ENCODE data around the gene AARS2.

The AARS2 gene

DNA sequence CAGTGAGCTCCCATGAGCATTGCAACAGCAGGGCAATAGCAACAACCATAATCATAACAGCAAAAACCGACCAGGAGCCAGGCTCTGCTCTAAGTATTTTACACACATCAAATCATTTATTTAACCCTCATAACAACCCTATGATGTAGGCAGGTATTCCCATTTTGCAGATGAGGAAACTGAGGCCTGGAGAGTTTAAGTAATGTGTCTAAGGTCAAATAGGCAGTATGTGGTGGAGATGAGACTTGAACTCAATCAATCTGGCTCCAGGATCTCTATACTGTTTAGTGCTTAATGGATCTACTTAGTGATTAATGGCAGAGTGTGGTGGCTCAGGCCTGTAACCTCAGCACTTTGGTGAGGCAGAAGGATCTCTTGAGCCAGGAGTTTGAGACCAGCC, 39.5 kb downstream of the AARS2 start:
- no peaks in the 10 kb centered on the region for H3K36me3 ChIP-seq (ENCODE audit: control insufficient read depth, low read length)
- peaks cover 9% of the 10 kb centered on the region for H3F3A ChIP-seq (ENCODE audit: control insufficient read depth, insufficient read depth)
- no peak overlapping the region for H3K4me3 ChIP-seq (ENCODE audit: low read length)
- H4K20me1 ChIP-seq (ENCODE audit: control insufficient read depth, insufficient read depth, low read depth, low read length): no peaks in the 10 kb centered on the region
- H3K9me3 ChIP-seq (ENCODE audit: control insufficient read depth, insufficient read depth, low read length): no peaks in the 10 kb centered on the region
- H3K4me1 ChIP-seq (ENCODE audit: control insufficient read depth, low read length): peaks cover 11% of the 10 kb centered on the region
- no peak overlapping the region for H3K27ac ChIP-seq (ENCODE audit: low read depth, low read length)
- TF ChIP-seq, protein P1, sequence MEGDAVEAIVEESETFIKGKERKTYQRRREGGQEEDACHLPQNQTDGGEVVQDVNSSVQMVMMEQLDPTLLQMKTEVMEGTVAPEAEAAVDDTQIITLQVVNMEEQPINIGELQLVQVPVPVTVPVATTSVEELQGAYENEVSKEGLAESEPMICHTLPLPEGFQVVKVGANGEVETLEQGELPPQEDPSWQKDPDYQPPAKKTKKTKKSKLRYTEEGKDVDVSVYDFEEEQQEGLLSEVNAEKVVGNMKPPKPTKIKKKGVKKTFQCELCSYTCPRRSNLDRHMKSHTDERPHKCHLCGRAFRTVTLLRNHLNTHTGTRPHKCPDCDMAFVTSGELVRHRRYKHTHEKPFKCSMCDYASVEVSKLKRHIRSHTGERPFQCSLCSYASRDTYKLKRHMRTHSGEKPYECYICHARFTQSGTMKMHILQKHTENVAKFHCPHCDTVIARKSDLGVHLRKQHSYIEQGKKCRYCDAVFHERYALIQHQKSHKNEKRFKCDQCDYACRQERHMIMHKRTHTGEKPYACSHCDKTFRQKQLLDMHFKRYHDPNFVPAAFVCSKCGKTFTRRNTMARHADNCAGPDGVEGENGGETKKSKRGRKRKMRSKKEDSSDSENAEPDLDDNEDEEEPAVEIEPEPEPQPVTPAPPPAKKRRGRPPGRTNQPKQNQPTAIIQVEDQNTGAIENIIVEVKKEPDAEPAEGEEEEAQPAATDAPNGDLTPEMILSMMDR (IDR thresholded peaks at IDR 0.05; ENCODE audit: low read depth, low read length, poor library complexity, severe bottlenecking): no peak
- TF ChIP-seq EZH2phosphoT487 (IDR thresholded peaks at IDR 0.05; ENCODE audit: borderline replicate concordance, low read length): no peak
- peaks cover 58% of the 10 kb centered on the region for H3K27me3 ChIP-seq (ENCODE audit: control insufficient read depth, low read length)
- no peak overlapping the region for H3K4me2 ChIP-seq (ENCODE audit: low read length)
- H3K79me2 ChIP-seq (ENCODE audit: control insufficient read depth, low read length): no peaks in the 10 kb centered on the region
- H3K9me2 ChIP-seq (replicated peaks; ENCODE audit: control insufficient read depth, low read length): no peaks in the 10 kb centered on the region

DNA sequence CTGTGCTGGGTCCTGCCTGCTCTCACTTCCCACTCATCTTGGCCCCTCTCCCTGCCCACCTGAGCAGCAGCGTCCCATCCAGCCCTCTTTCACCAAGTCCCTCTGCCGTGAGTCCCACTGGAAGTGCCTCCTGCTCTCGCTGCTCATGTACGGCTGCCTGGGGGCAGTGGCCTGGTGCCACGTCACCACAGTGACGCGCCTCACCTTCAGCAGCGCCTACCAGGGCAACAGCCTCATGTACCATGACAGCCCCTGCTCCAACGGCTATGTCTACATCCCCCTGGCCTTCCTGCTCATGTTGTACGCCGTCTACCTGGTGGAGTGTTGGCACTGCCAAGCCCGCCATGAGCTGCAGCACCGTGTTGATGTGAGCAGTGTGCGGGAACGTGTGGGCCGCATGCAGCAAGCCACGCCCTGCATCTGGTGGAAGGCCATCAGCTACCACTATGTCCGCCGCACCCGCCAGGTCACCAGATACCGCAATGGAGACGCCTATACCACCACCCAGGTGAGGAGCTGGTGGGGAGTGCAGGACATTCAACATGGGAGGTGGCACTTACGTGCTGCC, 40.1 kb downstream of the AARS2 start:
- Histone ChIP-seq H4K20me1 (ENCODE audit: control insufficient read depth, insufficient read depth, low read depth, low read length) (no peaks in the 10 kb centered on the region), H3K27me3 (ENCODE audit: control insufficient read depth, low read length) (peaks cover 64% of the 10 kb centered on the region), H3K4me2 (ENCODE audit: low read length) (no peak overlapping the region), H3K4me1 (ENCODE audit: control insufficient read depth, low read length) (peaks cover 17% of the 10 kb centered on the region), H3K36me3 (ENCODE audit: control insufficient read depth, low read length) (no peaks in the 10 kb centered on the region), H3K9me3 (ENCODE audit: control insufficient read depth, insufficient read depth, low read length) (no peaks in the 10 kb centered on the region), H3K4me3 (ENCODE audit: low read length) (no peak overlapping the region), H3K27ac (ENCODE audit: low read depth, low read length) (no peak overlapping the region), H3K79me2 (ENCODE audit: control insufficient read depth, low read length) (no peaks in the 10 kb centered on the region), H3F3A (ENCODE audit: control insufficient read depth, insufficient read depth) (peaks cover 9% of the 10 kb centered on the region), H3K9me2 (replicated peaks; ENCODE audit: control insufficient read depth, low read length) (no peaks in the 10 kb centered on the region)
- no peak for TF ChIP-seq EZH2phosphoT487 (IDR thresholded peaks at IDR 0.05; ENCODE audit: borderline replicate concordance, low read length)
- TF ChIP-seq, protein P1 (IDR thresholded peaks at IDR 0.05; ENCODE audit: low read depth, low read length, poor library complexity, severe bottlenecking): no peak

DNA sequence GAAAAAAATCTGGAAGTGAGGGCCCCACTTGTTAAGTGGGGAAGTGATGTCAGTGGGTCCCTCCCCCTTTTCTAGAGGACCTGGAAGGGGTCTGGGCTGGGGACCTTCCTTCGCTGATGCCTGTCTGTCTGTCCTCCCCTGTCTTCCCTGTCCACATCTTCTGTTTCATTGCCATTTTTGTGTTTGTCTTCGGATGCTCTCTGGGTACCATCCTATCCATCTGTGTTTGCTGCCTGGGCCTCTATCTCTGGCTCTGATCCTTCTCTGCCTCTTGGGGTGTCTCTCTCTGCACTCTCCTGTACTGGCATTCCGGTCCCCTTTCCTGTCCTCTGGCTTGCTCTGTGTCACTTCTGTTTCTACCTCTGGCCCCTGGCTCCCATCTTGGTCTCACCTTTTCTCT, 40.6 kb downstream of the AARS2 start:
- TF ChIP-seq EZH2phosphoT487 (IDR thresholded peaks at IDR 0.05; ENCODE audit: borderline replicate concordance, low read length): no peak
- TF ChIP-seq, protein P1 (IDR thresholded peaks at IDR 0.05; ENCODE audit: low read depth, low read length, poor library complexity, severe bottlenecking): no peak
- Histone ChIP-seq H3K27ac (ENCODE audit: low read depth, low read length) (no peak overlapping the region), H3K4me2 (ENCODE audit: low read length) (no peak overlapping the region), H3K36me3 (ENCODE audit: control insufficient read depth, low read length) (no peaks in the 10 kb centered on the region), H3K9me2 (replicated peaks; ENCODE audit: control insufficient read depth, low read length) (no peaks in the 10 kb centered on the region), H3K27me3 (ENCODE audit: control insufficient read depth, low read length) (peaks cover 60% of the 10 kb centered on the region), H3F3A (ENCODE audit: control insufficient read depth, insufficient read depth) (peaks cover 9% of the 10 kb centered on the region), H3K79me2 (ENCODE audit: control insufficient read depth, low read length) (no peaks in the 10 kb centered on the region), H3K4me1 (ENCODE audit: control insufficient read depth, low read length) (peaks cover 22% of the 10 kb centered on the region), H4K20me1 (ENCODE audit: control insufficient read depth, insufficient read depth, low read depth, low read length) (no peaks in the 10 kb centered on the region), H3K4me3 (ENCODE audit: low read length) (no peak overlapping the region), H3K9me3 (ENCODE audit: control insufficient read depth, insufficient read depth, low read length) (no peaks in the 10 kb centered on the region)
